GM12865 (cell line): ENCODE measurements around the gene CASK.

Experiments used
- DNase-seq: peaks from one replicate; pipeline ENCODE4 v3.0.0; 2010; ENCODE audit warnings: low read depth
- H3K4me3 ChIP-seq: 2 replicates; pipeline ENCODE4 v1.5.1; 2011; ENCODE audit warnings: mild to moderate bottlenecking, low read depth, low read length, control low read depth
- CTCF ChIP-seq: IDR thresholded peaks from 2 replicates; pipeline ENCODE4 v1.5.1; 2011; ENCODE audit warnings: low read length, control low read depth, low read depth, inconsistent platforms; ENCODE audit not compliant: insufficient read depth; ENCODE audit errors: missing control alignments

CASK gene

GRCh38 chrX:41707218-41707617, 216.1 kb downstream of the CASK start:
- no peak for DNase-seq
- TF ChIP-seq CTCF: no peak
- H3K4me3 ChIP-seq: no peak overlapping the region

- TF ChIP-seq CTCF: no peak
- peak; percentile 73 for DNase-seq
- H3K4me3 ChIP-seq: no peak overlapping the region
These were observed 217.5 kb downstream of the CASK start for GRCh38 chrX:41705680-41706374.

GRCh38 chrX:41705042-41705441, 218.3 kb downstream of the CASK start:
- H3K4me3 ChIP-seq: no peak overlapping the region
- DNase-seq: no peak
- no peak for TF ChIP-seq CTCF

- no peak for DNase-seq
- H3K4me3 ChIP-seq: no peak overlapping the region
- no peak for TF ChIP-seq CTCF
These were observed 219.8 kb downstream of the CASK start for GRCh38 chrX:41703574-41704029.

GRCh38 chrX:41695426-41695825, 227.9 kb downstream of the CASK start:
- DNase-seq: no peak
- TF ChIP-seq CTCF: no peak
- H3K4me3 ChIP-seq: no peak overlapping the region

- DNase-seq: no peak
- no peak overlapping the region for H3K4me3 ChIP-seq
- TF ChIP-seq CTCF: no peak
These were observed 230.3 kb downstream of the CASK start for GRCh38 chrX:41693024-41693423.

GRCh38 chrX:41692162-41692749, 231.1 kb downstream of the CASK start:
- TF ChIP-seq CTCF: no peak
- H3K4me3 ChIP-seq: no peak overlapping the region
- DNase-seq: no peak
